Spinal cord (tissue), 10 donors: Measurements from ENCODE around the gene PLEKHG2. TPM values are rescaled to one million over a fixed set of nuclear protein-coding genes. Genes with fewer than 3 reads are reported as not detected.

ENCODE experiments used
- DNase-seq, 6 donors: peaks; one replicate each; pipeline versions ENCODE4 v3.0.0 to v3.0.0-alpha.2; 2013 to 2015; ENCODE audit warnings: low spot score in 6 of 6, low read depth in 4 of 6
- H3K27ac ChIP-seq: one replicate; pipeline ENCODE4 v1.5.1; 2013; ENCODE audit warnings: low read depth, low read length, control low read depth
- H3K27me3 ChIP-seq: one replicate; pipeline ENCODE4 v1.6.1; 2013; ENCODE audit warnings: low read length; ENCODE audit not compliant: control insufficient read depth, insufficient read depth
- H3K36me3 ChIP-seq: one replicate; pipeline ENCODE4 v1.6.1; 2013; ENCODE audit warnings: low read length; ENCODE audit not compliant: control insufficient read depth, insufficient read depth
- H3K4me1 ChIP-seq: one replicate; pipeline ENCODE4 v1.6.1; 2013; ENCODE audit warnings: low read length; ENCODE audit not compliant: control insufficient read depth, insufficient read depth
- H3K4me3 ChIP-seq: one replicate; pipeline ENCODE4 v1.5.1; 2013; ENCODE audit warnings: low read depth, low read length, control low read depth
- H3K9me3 ChIP-seq: one replicate; pipeline ENCODE4 v1.6.1; 2013; ENCODE audit warnings: low read length; ENCODE audit not compliant: control insufficient read depth, insufficient read depth
- WGBS: methylation state at CpG from one replicate; pipeline ENCODE4 v1.1.5; 2013; ENCODE audit warnings: missing lambda C conversion rate; ENCODE audit not compliant: insufficient coverage; 5-methylcytosine and 5-hydroxymethylcytosine counted together
- polyA plus RNA-seq, 2 donors: library from polyadenylated mRNA; unstranded; fragments of 120-200 nt; gene quantifications; one replicate each; pipeline ENCODE4 v1.2.1, GENCODE V29; 2013; ENCODE audit not compliant: insufficient read length in 2 of 2
- total RNA-seq, 2 donors: library from RNA; depleted of rRNA in 1 of 2; stranded (reverse); fragments of 120-200 nt in 1 of 2; fragments of >200 nt in 1 of 2; gene quantifications; one replicate each; pipeline versions ENCODE4 v1.2.3 to v1.2.4, GENCODE V29; 2013 to 2014
- donor health status: healthy.

PLEKHG2 gene
- total and polyA plus RNA-seq, 4 donors: 14.2 to 58.2 (median 37.2) TPM

- H3K9me3 ChIP-seq: no peaks in the 10 kb centered on the region
- peak within 1 kb of the TSS; percentile 92 for H3K27ac ChIP-seq
- WGBS: under 1% methylated on average over 55 of the region's 56 CpGs
- DNase-seq: peak in 2 of 6 donors; percentile 52 to 83
- H3K4me3 ChIP-seq: peak within 1 kb of the TSS; percentile 92
- H3K36me3 ChIP-seq: peaks cover 10% of the 10 kb centered on the region
- peaks cover 48% of the 10 kb centered on the region for H3K27me3 ChIP-seq
- peaks cover 72% of the 10 kb centered on the region for H3K4me1 ChIP-seq
Observed at GRCh38 chr19:39406656-39407409, 5.6 kb upstream of the PLEKHG2 start, which contains the start of gene ZFP36. Gene ZFP36 (plus strand): TSS chr19:39406847. CDS start chr19:39406905, 58 bp downstream.

DNA sequence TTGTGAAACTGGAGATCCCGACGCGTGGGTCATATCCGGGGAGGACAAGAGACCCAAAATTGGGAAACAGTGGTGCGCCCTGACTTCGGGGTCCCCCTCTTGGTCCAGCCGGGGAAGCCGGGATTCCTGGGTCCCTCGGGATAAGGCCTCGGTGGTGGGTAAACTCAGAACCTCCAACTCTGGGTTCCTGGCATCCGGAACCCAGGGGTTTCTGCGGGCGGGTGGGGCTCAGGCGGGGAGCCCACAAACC, 5.1 kb upstream of the PLEKHG2 start:
- Histone ChIP-seq H3K9me3 (no peaks in the 10 kb centered on the region), H3K4me1 (peaks cover 67% of the 10 kb centered on the region), H3K27ac (peak overlapping the region; percentile 92), H3K36me3 (peaks cover 10% of the 10 kb centered on the region), H3K4me3 (peak overlapping the region; percentile 92), H3K27me3 (peaks cover 48% of the 10 kb centered on the region)
- WGBS: 9% methylated on average over 14 of the region's 14 CpGs
- no peak for DNase-seq

GRCh38 chr19:39407660-39408391, 4.6 kb upstream of the PLEKHG2 start:
- Histone ChIP-seq H3K27ac (peak overlapping the region; percentile 92), H3K4me1 (peaks cover 64% of the 10 kb centered on the region), H3K9me3 (no peaks in the 10 kb centered on the region), H3K4me3 (peak overlapping the region; percentile 92), H3K36me3 (peaks cover 10% of the 10 kb centered on the region), H3K27me3 (peaks cover 48% of the 10 kb centered on the region)
- 62% methylated on average over 39 of the region's 40 CpGs for WGBS
- no peak for DNase-seq

DNA sequence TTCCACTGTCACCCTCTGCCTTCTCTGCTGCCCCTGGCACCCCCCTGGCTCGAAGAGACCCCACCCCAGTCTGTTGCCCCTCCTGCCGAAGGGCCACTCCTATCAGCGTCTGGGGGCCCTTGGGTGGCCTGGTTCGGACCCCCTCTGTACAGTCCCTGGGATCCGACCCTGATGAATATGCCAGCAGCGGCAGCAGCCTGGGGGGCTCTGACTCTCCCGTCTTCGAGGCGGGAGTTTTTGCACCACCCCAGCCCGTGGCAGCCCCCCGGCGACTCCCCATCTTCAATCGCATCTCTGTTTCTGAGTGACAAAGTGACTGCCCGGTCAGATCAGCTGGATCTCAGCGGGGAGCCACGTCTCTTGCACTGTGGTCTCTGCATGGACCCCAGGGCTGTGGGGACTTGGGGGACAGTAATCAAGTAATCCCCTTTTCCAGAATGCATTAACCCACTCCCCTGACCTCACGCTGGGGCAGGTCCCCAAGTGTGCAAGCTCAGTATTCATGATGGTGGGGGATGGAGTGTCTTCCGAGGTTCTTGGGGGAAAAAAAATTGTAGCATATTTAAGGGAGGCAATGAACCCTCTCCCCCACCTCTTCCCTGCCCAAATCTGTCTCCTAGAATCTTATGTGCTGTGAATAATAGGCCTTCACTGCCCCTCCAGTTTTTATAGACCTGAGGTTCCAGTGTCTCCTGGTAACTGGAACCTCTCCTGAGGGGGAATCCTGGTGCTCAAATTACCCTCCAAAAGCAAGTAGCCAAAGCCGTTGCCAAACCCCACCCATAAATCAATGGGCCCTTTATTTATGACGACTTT, 3.9 kb upstream of the PLEKHG2 start:
- peaks cover 57% of the 10 kb centered on the region for H3K4me1 ChIP-seq
- 78% methylated on average over 14 of the region's 20 CpGs for WGBS
- peak overlapping the region; percentile 92 for H3K4me3 ChIP-seq
- peaks cover 45% of the 10 kb centered on the region for H3K27me3 ChIP-seq
- peaks cover 10% of the 10 kb centered on the region for H3K36me3 ChIP-seq
- no peaks in the 10 kb centered on the region for H3K9me3 ChIP-seq
- DNase-seq: no peak
- H3K27ac ChIP-seq: peak overlapping the region; percentile 92

DNA sequence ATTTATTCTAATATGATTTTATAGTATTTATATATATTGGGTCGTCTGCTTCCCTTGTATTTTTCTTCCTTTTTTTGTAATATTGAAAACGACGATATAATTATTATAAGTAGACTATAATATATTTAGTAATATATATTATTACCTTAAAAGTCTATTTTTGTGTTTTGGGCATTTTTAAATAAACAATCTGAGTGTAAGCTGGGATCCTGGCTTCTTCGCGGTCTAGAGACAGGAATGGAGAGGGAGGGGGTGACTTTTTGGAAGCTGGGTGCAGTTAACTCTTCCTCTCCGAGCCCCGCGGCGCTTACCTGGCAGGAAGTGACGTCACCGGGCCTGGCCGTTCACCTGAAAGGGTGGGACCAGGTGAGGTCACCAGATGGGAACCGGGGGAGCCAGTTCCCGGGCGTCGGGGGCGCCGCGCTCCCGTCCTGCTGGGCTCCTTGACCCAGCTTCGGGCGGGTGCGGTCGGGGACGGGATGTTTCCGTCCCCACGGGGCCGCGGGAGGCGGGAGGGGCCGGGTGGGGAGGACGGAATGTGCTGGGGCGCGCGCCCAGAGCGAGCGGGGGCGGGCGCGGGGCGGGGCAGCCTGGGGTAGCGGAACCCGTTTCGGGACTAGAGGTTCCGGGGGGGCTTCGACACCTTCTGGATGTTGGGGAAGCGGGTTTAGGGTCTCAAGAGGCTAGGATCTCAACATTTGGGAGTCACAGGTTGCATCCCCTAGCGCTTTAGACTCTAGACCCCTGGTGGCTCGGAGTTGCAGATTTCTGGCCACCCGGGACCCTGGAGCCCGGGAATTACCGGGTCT, 3.1 kb upstream of the PLEKHG2 start:
- peaks cover 59% of the 10 kb centered on the region for H3K4me1 ChIP-seq
- DNase-seq: peak in 2 of 6 donors; percentile 61 to 69
- 1% methylated on average over 42 of the region's 52 CpGs for WGBS

DNA sequence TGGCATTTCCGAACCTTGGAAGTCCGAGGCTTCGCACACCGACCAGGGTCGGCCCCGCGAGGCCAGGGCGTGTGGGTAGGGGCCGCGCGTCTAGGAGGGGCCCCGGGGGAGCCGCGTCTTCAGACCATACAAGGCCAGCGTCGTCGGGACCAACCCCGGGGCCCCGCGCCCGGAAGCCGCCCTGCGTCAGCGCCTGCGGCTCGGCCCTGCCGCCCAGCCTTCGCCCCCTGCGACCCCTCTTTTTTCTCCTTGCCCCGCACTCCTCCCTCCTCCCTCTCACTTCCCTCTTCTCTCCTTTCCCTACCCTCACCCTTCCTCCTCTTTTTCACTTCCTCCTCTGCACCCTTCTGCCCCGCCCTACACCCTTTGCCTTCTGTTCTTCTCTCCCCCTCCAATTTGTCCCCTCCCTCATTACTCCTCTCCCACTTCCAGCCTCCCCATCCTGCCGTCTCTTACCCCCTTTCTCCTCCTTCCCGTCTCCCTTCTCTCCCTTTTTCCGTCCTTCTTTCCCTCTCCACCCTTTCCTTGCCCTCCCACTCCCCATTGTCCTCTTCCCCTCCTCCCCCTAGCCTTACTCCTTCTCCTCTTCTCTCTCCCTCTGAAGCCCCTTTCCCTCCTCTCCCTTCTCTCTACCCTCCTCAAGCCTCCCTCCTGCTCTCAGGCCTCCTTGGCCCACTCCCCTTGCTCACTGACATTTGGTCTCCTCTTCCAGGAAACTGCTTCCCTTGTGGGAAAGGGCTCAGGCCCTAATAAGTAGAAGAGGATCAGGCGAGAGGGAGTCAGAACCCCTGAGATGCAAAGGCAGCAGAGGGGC, 2.2 kb upstream of the PLEKHG2 start:
- 5% methylated on average over 35 of the region's 35 CpGs for WGBS
- Histone ChIP-seq H3K27ac (peak overlapping the region; percentile 98), H3K4me3 (peak overlapping the region; percentile 51), H3K27me3 (peaks cover 42% of the 10 kb centered on the region), H3K4me1 (peaks cover 67% of the 10 kb centered on the region), H3K36me3 (peaks cover 16% of the 10 kb centered on the region), H3K9me3 (no peaks in the 10 kb centered on the region)
- DNase-seq: no peak

More for the DNA sequence above, 3.1 kb upstream of the PLEKHG2 start:
- H3K27ac ChIP-seq: peak overlapping the region; percentile 98
- H3K4me3 ChIP-seq: peak overlapping the region; percentile 51
- peaks cover 10% of the 10 kb centered on the region for H3K36me3 ChIP-seq
- no peaks in the 10 kb centered on the region for H3K9me3 ChIP-seq
- H3K27me3 ChIP-seq: peaks cover 42% of the 10 kb centered on the region

DNA sequence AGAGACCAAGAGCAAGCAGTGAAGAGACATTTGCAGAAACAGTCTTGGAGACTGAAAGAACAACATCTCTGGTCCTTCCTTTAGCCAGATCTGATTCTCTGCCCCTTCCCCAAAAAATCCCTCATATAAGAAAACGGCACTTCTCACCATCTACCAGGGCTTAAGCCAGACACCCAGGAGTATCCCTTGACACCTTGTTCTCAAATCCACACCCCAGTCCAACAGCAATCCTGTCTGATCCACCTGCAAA, 1.7 kb upstream of the PLEKHG2 start:
- Histone ChIP-seq H3K27ac (peak overlapping the region; percentile 98), H3K4me1 (peaks cover 72% of the 10 kb centered on the region), H3K36me3 (peaks cover 21% of the 10 kb centered on the region), H3K4me3 (no peak overlapping the region), H3K9me3 (no peaks in the 10 kb centered on the region), H3K27me3 (peaks cover 42% of the 10 kb centered on the region)
- no peak for DNase-seq
- 68% methylated on average over 1 of the region's 1 CpG for WGBS

GRCh38 chr19:39411081-39411831, 1.2 kb upstream of the PLEKHG2 start:
- DNase-seq: peak in 1 of 6 donors; percentile 54

More at GRCh38 chr19:39411081-39411831, 1.2 kb upstream of the PLEKHG2 start:
- Histone ChIP-seq H3K36me3 (peaks cover 26% of the 10 kb centered on the region), H3K4me3 (peak overlapping the region; percentile 91), H3K9me3 (no peaks in the 10 kb centered on the region), H3K4me1 (peaks cover 71% of the 10 kb centered on the region), H3K27ac (peak overlapping the region; percentile 98), H3K27me3 (peaks cover 38% of the 10 kb centered on the region)
- 49% methylated on average over 5 of the region's 9 CpGs for WGBS
